ENCODE data around the gene CLDN18.

Gene CLDN18

DNA sequence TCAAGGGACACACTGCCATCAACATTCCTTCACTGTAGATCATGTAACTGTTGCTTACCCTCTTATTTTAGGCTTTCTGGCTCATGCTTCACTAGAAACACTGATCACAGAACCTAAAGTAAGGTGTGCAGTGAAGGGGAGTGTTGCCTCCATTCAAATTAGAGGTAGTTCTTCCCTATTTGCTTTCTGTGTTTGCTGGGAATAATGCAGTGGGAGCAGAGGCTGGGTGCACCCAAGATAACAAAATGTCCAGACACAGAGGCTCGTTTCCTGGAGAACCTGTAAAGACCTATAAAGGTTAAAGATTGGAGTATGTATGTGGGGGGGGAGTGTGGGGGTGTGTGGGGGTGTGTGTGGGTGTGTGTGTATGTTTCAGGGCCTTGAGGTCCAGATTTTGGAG lies 2.1 kb upstream of the CLDN18 start:
- Mint-ChIP-seq H3K36me3 (no peaks in the 10 kb centered on the region), H3K4me3 (no peak overlapping the region), H3K27me3 (peaks cover 3% of the 10 kb centered on the region), H3K27ac (no peak overlapping the region), H3K4me1 (ENCODE audit: low read depth) (no peaks in the 10 kb centered on the region), H3K9me3 (ENCODE audit: low read depth) (no peaks in the 10 kb centered on the region)

DNA sequence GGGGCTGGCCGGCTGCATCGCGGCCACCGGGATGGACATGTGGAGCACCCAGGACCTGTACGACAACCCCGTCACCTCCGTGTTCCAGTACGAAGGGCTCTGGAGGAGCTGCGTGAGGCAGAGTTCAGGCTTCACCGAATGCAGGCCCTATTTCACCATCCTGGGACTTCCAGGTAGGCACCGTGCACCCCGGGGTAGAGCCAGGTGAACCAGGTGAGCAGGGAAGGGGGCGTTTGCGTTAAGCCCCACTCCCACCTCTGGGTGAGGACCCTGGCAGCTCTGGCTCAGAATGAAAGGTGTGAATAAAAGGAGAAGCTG lies 267 bp downstream of the CLDN18 start:
- Mint-ChIP-seq H3K36me3 (no peaks in the 10 kb centered on the region), H3K27me3 (peaks cover 3% of the 10 kb centered on the region), H3K9me3 (ENCODE audit: low read depth) (no peaks in the 10 kb centered on the region), H3K4me3 (no peak overlapping the region), H3K4me1 (ENCODE audit: low read depth) (no peaks in the 10 kb centered on the region), H3K27ac (no peak overlapping the region)

DNA sequence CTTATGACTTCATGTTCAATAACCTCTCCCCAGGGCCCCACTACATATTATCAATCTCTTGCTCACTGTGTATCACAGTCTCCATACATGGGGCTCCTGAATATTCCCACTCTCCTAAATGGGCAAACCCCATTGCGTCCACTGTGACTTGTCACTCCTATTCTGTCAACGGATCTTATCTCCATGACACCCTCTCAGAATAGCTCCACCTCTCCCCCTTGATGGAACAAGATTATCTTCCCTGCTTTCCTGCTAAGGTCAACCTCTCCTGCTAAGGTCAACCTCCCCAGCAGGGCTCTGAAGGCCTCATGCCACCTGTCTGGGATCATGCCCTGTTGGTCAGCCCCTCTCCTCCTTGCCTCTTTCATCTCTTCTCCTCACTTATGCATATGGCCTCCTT lies 1.8 kb downstream of the CLDN18 start:
- no peak overlapping the region for H3K27ac Mint-ChIP-seq
- H3K36me3 Mint-ChIP-seq = no peaks in the 10 kb centered on the region
- no peaks in the 10 kb centered on the region for H3K4me1 Mint-ChIP-seq (ENCODE audit: low read depth)
- no peaks in the 10 kb centered on the region for H3K9me3 Mint-ChIP-seq (ENCODE audit: low read depth)
- peaks cover 3% of the 10 kb centered on the region for H3K27me3 Mint-ChIP-seq
- H3K4me3 Mint-ChIP-seq = no peak overlapping the region

- Mint-ChIP-seq H3K9me3 (ENCODE audit: low read depth) (no peaks in the 10 kb centered on the region), H3K27me3 (no peaks in the 10 kb centered on the region), H3K4me3 (no peak overlapping the region), H3K27ac (no peak overlapping the region), H3K4me1 (ENCODE audit: low read depth) (no peaks in the 10 kb centered on the region), H3K36me3 (no peaks in the 10 kb centered on the region)
These were observed 2.6 kb downstream of the CLDN18 start for GRCh38 chr3:138012526-138012925.

- no peak overlapping the region for H3K4me3 Mint-ChIP-seq
- no peak overlapping the region for H3K27ac Mint-ChIP-seq
- no peaks in the 10 kb centered on the region for H3K36me3 Mint-ChIP-seq
These were observed 6.1 kb downstream of the CLDN18 start for GRCh38 chr3:138016065-138016464.

GRCh38 chr3:138019281-138020069 lies 9.5 kb downstream of the CLDN18 start:
- Mint-ChIP-seq H3K4me3 (no peak overlapping the region), H3K9me3 (ENCODE audit: low read depth) (no peaks in the 10 kb centered on the region), H3K27me3 (no peaks in the 10 kb centered on the region), H3K4me1 (ENCODE audit: low read depth) (no peaks in the 10 kb centered on the region), H3K36me3 (no peaks in the 10 kb centered on the region), H3K27ac (no peak overlapping the region)

More at GRCh38 chr3:138016065-138016464, 6.1 kb downstream of the CLDN18 start:
- H3K4me1 Mint-ChIP-seq (ENCODE audit: low read depth) = no peaks in the 10 kb centered on the region
- H3K27me3 Mint-ChIP-seq = no peaks in the 10 kb centered on the region
- H3K9me3 Mint-ChIP-seq (ENCODE audit: low read depth) = no peaks in the 10 kb centered on the region

- H3K4me1 Mint-ChIP-seq (ENCODE audit: low read depth) = no peaks in the 10 kb centered on the region
- H3K27me3 Mint-ChIP-seq = peaks cover 4% of the 10 kb centered on the region
These were observed 13.8 kb downstream of the CLDN18 start for GRCh38 chr3:138023754-138024153.

GRCh38 chr3:138025553-138025952 lies 15.6 kb downstream of the CLDN18 start:
- Mint-ChIP-seq H3K4me3 (no peak overlapping the region), H3K27me3 (peaks cover 4% of the 10 kb centered on the region), H3K9me3 (ENCODE audit: low read depth) (no peaks in the 10 kb centered on the region), H3K4me1 (ENCODE audit: low read depth) (no peaks in the 10 kb centered on the region), H3K36me3 (no peaks in the 10 kb centered on the region), H3K27ac (no peak overlapping the region)

More at GRCh38 chr3:138023754-138024153, 13.8 kb downstream of the CLDN18 start:
- Mint-ChIP-seq H3K4me3 (no peak overlapping the region), H3K27ac (no peak overlapping the region), H3K36me3 (no peaks in the 10 kb centered on the region), H3K9me3 (ENCODE audit: low read depth) (no peaks in the 10 kb centered on the region)

DNA sequence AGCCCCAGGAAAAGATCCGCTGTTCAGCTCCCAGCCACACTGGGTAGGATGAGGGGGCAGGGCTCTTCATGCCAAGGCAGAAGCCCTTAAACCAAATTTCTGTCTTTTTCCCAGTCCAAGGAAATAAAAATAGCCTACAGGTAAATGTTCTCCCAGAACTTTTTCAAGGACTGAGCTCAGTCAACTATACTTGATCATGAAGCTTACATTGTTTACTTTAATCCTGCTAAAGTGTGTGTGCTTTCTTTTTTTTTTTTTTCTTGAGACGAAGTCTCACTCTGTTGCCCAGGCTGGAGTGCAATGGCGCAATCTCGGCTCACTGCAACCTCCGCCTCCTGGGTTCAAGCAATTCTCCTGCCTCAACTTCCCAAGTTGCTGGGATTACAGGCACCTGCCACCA lies 17.9 kb downstream of the CLDN18 start:
- H3K27me3 Mint-ChIP-seq = peaks cover 4% of the 10 kb centered on the region
- H3K4me3 Mint-ChIP-seq = no peak overlapping the region
- no peak overlapping the region for H3K27ac Mint-ChIP-seq
- no peaks in the 10 kb centered on the region for H3K9me3 Mint-ChIP-seq (ENCODE audit: low read depth)
- H3K4me1 Mint-ChIP-seq (ENCODE audit: low read depth) = no peaks in the 10 kb centered on the region
- no peaks in the 10 kb centered on the region for H3K36me3 Mint-ChIP-seq

DNA sequence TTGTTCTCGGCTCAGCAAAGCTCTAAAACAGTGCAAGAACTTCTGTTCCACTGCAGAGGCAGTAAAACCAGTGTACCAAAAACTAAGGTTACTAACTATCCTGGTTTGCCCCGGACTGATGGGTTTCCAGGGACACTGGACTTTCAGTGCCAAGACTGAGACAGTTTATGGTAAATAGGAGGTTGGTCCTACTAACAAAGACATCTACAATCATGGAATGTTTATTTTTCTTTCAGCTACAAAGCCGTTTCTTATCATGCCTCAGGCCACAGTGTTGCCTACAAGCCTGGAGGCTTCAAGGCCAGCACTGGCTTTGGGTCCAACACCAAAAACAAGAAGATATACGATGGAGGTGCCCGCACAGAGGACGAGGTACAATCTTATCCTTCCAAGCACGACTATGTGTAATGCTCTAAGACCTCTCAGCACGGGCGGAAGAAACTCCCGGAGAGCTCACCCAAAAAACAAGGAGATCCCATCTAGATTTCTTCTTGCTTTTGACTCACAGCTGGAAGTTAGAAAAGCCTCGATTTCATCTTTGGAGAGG lies 20.8 kb downstream of the CLDN18 start:
- no peaks in the 10 kb centered on the region for H3K36me3 Mint-ChIP-seq
- no peak overlapping the region for H3K4me3 Mint-ChIP-seq
- no peaks in the 10 kb centered on the region for H3K9me3 Mint-ChIP-seq (ENCODE audit: low read depth)
- H3K27me3 Mint-ChIP-seq = peaks cover 7% of the 10 kb centered on the region
- no peak overlapping the region for H3K27ac Mint-ChIP-seq
- H3K4me1 Mint-ChIP-seq (ENCODE audit: low read depth) = no peaks in the 10 kb centered on the region

DNA sequence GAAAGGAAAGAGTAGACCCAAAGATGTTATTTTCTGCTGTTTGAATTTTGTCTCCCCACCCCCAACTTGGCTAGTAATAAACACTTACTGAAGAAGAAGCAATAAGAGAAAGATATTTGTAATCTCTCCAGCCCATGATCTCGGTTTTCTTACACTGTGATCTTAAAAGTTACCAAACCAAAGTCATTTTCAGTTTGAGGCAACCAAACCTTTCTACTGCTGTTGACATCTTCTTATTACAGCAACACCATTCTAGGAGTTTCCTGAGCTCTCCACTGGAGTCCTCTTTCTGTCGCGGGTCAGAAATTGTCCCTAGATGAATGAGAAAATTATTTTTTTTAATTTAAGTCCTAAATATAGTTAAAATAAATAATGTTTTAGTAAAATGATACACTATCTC lies 21.6 kb downstream of the CLDN18 start:
- H3K27ac Mint-ChIP-seq = no peak overlapping the region
- H3K4me1 Mint-ChIP-seq (ENCODE audit: low read depth) = no peaks in the 10 kb centered on the region
- H3K27me3 Mint-ChIP-seq = peaks cover 7% of the 10 kb centered on the region
- H3K4me3 Mint-ChIP-seq = no peak overlapping the region
- H3K9me3 Mint-ChIP-seq (ENCODE audit: low read depth) = no peaks in the 10 kb centered on the region
- H3K36me3 Mint-ChIP-seq = no peaks in the 10 kb centered on the region

- H3K9me3 Mint-ChIP-seq (ENCODE audit: low read depth) = no peaks in the 10 kb centered on the region
- H3K27ac Mint-ChIP-seq = no peak overlapping the region
- H3K4me3 Mint-ChIP-seq = no peak overlapping the region
- no peaks in the 10 kb centered on the region for H3K36me3 Mint-ChIP-seq
- peaks cover 8% of the 10 kb centered on the region for H3K27me3 Mint-ChIP-seq
- no peaks in the 10 kb centered on the region for H3K4me1 Mint-ChIP-seq (ENCODE audit: low read depth)
These were observed 22.6 kb downstream of the CLDN18 start for GRCh38 chr3:138032567-138032966.

DNA sequence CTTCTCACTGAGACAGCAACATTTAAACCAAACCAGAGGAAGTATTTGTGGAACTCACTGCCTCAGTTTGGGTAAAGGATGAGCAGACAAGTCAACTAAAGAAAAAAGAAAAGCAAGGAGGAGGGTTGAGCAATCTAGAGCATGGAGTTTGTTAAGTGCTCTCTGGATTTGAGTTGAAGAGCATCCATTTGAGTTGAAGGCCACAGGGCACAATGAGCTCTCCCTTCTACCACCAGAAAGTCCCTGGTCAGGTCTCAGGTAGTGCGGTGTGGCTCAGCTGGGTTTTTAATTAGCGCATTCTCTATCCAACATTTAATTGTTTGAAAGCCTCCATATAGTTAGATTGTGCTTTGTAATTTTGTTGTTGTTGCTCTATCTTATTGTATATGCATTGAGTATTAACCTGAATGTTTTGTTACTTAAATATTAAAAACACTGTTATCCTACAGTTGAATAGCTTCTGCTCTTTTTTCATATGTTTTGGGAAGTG lies 23.3 kb downstream of the CLDN18 start:
- Mint-ChIP-seq H3K4me3 (no peak overlapping the region), H3K9me3 (ENCODE audit: low read depth) (no peaks in the 10 kb centered on the region), H3K27me3 (peaks cover 8% of the 10 kb centered on the region), H3K4me1 (ENCODE audit: low read depth) (no peaks in the 10 kb centered on the region), H3K36me3 (no peaks in the 10 kb centered on the region), H3K27ac (no peak overlapping the region)

- H3K9me3 Mint-ChIP-seq (ENCODE audit: low read depth) = no peaks in the 10 kb centered on the region
- no peaks in the 10 kb centered on the region for H3K4me1 Mint-ChIP-seq (ENCODE audit: low read depth)
- no peak overlapping the region for H3K4me3 Mint-ChIP-seq
- H3K27ac Mint-ChIP-seq = no peak overlapping the region
- no peaks in the 10 kb centered on the region for H3K36me3 Mint-ChIP-seq
- peaks cover 10% of the 10 kb centered on the region for H3K27me3 Mint-ChIP-seq
These were observed 25.0 kb downstream of the CLDN18 start for GRCh38 chr3:138034918-138035317.

- H3K9me3 Mint-ChIP-seq (ENCODE audit: low read depth) = no peaks in the 10 kb centered on the region
These were observed 26.6 kb downstream of the CLDN18 start for GRCh38 chr3:138036572-138036971.

More at GRCh38 chr3:138036572-138036971, 26.6 kb downstream of the CLDN18 start:
- Mint-ChIP-seq H3K4me1 (ENCODE audit: low read depth) (no peaks in the 10 kb centered on the region), H3K4me3 (no peak overlapping the region), H3K36me3 (no peaks in the 10 kb centered on the region), H3K27me3 (peaks cover 14% of the 10 kb centered on the region), H3K27ac (no peak overlapping the region)
